HG03280 (cell line): ENCODE measurements around the gene NDUFB2.
"Not testable (repeated sequence)": the region's sequence is repeated elsewhere in the genome, so short reads cannot be mapped to it uniquely, and the experiment has no call there.

ENCODE experiments used
- ATAC-seq: cut with Tn5 transposase; IDR thresholded peaks from one replicate; pipeline ENCODE4 v1.9.1; 2021; ENCODE audit warnings: mild to moderate bottlenecking, moderate library complexity; ENCODE audit not compliant: unreplicated experiment

Gene NDUFB2

GRCh38 chr7:140696680-140697446 is at the start of gene NDUFB2:
TSS of gene NDUFB2 (plus strand) at chr7:140696708. CDS start at chr7:140696745, 37 bp downstream.
- ATAC-seq, result peak; percentile 92

GRCh38 chr7:140646931-140647647 is 49.4 kb upstream of the NDUFB2 start:
- peak; percentile 82 for ATAC-seq

DNA sequence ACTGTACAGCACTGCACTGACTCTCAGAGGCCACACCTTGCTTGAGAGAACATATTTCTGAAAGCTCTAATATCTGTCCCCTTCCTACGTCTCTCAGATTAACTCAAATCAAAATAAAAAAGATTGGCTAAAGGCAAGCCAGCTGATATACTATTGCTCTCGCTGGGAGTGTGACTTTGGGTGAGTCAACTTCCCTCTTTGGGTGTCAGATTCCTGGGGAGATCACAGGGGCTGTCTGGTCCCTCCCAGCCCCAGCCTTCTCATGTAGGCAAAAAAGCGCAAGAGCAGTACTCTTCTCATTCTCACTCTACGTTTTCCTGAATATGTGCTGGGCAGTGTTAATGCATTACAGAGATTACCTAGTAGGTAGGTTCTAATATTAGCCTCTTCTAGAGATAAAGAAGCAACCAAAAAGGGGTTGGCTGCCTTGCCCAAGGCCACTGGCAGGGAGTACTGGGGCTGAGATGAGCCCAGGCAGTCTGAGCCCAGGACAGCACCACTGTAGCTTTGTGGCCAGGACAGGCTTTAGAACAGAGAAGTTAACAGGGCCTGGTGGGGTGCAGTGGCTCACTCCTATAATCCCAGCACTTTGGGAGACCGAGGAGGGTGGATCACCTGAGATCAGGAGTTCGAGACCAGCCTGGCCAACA is 46.8 kb upstream of the NDUFB2 start:
- no peak for ATAC-seq

DNA sequence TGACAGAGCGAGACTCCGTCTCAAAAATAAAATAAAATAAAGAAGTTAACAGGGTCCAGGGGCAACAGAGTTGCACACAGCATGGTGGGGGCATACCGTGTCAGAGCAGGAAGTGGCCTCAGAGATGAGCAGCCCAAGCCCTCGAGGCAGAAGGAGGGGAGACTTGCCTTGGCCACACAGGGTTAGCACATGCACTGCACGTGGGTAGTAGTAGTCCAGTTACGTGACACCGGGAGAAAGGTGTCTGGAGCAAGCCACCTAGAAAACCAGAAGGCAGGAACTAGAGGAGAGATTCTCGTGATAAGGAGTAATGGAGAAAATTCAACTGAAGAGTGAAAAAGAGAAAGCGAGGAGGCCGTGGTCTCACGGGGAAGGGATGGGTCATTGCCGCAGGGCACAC is 46.1 kb upstream of the NDUFB2 start:
- no peak for ATAC-seq

DNA sequence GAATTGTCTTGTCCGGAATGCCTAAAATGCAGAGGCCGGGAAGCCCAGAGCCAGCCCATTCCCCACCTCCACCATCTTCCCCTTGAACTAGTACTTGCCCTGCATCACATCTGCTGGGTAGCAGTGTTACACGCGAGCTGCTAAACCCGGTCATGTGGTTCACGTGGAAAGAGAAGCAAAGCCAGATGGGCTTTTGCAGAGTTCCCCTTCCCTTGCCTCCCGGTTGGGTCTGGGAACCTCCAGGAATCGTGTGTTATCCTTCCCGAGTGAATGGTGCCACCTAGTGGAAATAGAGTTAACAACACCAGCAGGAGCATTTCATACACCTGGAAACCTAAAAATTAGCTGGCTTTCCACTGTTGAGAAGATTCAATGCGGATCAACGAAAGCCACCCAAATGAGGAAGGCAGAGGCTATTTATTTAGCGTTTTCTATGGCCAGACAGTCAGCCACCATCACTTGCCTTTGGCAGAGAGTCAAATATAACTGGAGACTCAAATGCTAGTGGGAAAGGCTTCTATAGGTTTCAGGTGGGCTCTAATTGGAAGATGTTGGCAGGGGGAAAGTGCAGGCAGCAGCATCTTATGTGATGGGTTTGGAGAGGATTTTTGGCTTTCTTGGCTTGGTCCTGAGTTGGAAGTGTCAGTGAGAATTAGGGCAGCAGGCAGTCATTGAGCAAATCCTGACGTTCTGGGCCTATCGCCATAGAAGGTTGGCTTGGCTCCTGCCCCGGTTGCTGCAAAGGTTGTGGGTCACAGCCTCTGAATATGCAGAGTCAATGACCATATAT is 43.0 kb upstream of the NDUFB2 start:
- no peak for ATAC-seq

GRCh38 chr7:140654109-140654387 is 42.5 kb upstream of the NDUFB2 start:
- ATAC-seq, result no peak

DNA sequence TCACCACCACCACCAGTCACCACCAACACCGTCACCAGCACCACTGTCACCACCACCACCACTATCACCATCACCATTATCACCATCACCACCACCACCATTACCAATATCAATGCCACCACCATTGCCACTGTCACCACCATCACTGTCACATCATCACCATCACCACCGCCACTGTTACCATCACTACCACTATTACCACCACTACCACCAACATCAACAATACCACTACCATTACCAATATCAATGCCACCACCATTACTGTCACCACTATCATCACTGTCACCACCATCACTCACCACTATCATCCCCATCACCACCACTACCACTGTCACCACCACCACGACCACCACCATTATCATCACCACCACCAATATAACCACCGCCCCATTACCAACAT is 41.8 kb upstream of the NDUFB2 start:
- no peak for ATAC-seq

DNA sequence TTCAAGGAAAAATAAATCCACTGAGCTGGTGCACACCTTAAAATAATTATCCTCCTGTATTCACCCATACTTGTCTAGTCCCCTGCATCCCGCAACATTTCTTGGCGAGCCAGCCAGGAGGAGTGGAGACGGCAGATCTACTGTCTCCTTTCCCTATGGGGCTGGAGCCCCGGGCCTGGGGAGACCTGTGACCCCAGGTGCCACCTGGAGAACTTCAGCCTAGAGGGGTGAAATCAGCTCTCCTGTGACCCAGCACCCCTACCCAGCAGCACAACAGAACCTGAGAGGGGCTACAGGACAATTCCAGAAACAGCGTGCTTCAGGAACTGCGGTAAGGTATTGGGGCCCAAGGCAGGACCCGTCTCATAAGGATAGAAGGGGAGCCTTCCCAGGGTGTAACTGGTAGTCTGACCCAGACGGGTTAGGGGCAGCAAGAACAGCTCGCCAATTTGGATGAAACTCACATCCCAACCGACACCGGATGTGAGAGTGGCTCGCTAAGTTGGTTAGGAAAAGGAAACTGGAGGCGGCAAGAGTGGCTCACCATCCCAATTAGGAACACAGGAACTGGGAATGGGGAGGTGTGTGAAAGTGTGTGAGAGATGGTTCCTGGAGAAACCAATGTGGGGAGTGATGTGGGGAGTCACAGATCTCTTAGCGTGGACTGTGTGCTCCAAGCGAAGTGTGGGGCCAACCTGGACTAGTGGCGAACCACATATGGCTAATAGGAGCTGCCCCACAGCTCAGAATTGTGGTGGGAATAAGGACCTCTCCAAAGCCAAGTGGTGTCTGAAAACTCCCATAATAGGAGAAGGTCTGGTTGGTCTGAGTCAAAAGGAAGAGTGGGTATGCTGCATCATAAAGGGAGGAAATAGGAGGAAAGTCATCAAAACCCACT is 40.7 kb upstream of the NDUFB2 start:
- ATAC-seq, result no peak

- peak; percentile 84 for ATAC-seq
Measured at GRCh38 chr7:140656548-140657515, 39.7 kb upstream of the NDUFB2 start.

GRCh38 chr7:140657891-140658290 is 38.6 kb upstream of the NDUFB2 start:
- ATAC-seq, result no peak

- no peak for ATAC-seq
Measured at GRCh38 chr7:140659856-140660255, 36.7 kb upstream of the NDUFB2 start.

GRCh38 chr7:140661124-140661523 is 35.4 kb upstream of the NDUFB2 start:
- ATAC-seq, result no peak

- ATAC-seq, result not testable (repeated sequence)
Measured at GRCh38 chr7:140662938-140663337, 33.6 kb upstream of the NDUFB2 start.

DNA sequence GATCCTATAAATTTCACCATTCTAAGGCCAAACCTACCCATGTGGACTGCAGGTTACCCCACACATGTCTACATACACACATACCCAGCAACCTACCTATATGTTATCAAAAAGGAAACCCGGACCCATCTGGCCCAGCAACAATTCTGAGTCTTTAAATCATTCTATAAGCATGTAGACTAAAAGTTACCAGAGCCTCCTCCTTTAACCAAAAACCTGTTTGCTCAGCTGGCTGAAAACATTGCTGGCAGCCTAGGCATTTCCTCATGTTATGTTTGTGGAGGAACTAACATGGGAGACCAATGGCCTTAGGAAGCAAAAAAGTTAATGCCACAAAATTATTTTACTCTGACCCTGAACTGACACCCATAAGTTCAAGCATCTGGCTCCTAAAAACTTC is 29.0 kb upstream of the NDUFB2 start:
- ATAC-seq, result no peak

DNA sequence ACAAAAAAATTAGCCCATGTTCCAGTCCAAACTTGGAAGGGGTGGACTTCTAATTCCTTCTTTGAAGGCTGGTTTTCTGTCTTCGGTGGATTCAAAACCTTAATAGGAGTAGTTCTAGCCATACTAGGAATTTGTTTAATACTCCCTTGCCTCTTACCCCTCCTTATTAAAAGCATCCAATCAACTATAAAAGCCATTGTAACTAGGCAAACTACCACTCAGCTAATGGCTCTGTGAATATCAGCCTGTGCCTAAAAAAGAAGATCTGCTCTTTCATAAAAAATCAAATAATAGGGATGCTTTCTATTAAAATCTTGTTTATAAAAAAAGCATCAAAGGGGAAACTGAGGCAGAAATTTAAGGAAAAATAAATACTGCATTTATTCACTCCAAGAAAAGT is 27.9 kb upstream of the NDUFB2 start:
- ATAC-seq, result no peak

GRCh38 chr7:140669352-140669751 is 27.2 kb upstream of the NDUFB2 start:
- ATAC-seq, result no peak

GRCh38 chr7:140669862-140670261 is 26.6 kb upstream of the NDUFB2 start:
- ATAC-seq, result not testable (repeated sequence)

DNA sequence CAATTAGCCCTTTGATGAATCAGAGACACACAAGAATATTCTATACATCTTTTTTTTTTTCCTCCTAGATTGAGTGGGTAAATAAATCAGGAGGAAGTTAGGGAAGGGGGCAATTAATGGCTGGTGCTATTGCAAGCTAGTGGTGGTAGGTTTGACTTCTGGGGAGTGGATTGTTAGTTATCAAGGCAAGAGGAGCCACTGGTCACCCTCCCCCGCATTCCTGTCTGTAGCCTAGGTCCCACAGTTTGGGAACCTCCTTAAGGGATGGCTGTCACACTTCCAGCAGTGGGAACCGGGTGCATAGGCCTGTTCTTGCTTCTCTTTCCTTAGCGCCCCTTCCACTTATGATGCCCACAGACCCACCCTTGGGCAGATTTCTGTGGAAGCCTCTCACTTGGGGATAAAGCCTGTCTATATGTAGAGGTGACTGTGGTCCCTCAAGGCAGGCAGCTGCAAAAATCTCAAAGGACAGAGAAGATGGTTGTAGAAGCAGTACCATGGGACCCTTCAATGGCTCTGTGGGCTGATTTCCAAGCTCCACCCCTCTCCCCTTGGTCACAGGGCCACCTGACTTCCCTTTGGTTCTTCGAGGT is 26.1 kb upstream of the NDUFB2 start:
- no peak for ATAC-seq

DNA sequence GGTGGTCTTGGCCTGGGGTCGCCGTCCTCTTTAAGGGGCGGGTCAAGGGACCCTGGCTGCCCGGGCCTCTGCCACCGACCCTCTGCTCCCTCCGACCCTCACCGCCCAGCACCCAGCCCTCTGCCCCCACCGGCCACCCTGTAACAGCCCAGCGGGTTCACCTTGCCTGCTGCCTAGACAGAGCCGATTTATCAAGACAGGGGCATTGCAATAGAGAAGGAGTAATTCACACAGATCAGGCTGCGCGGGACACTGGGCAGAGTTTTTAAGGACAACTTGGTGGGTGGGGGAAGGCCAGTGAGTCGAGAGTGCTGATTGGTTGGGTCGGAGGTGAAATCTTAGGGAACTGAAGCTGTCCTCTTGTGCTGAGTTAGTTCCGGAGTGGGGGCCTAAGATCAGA is 24.5 kb upstream of the NDUFB2 start:
- no peak for ATAC-seq
